MM.1S (cell line): ENCODE results near the gene ZFHX3.

Experiments used
- DNase-seq: peaks from one replicate; pipeline ENCODE4 v3.0.0-alpha.2; 2015
- H2AFZ ChIP-seq: fragments of 300-600 bp; sonication (generic); 2 replicates; pipeline ENCODE4 v1.6.0; 2016; ENCODE audit warnings: antibody characterized with exemption, low read length
- H3F3A ChIP-seq: fragments of 300-600 bp; sonication (generic); 2 replicates; pipeline ENCODE4 v1.6.1; 2016; ENCODE audit warnings: mild to moderate bottlenecking, antibody characterized with exemption, low read length, moderate library complexity, mixed read lengths; ENCODE audit not compliant: insufficient read depth
- H3K27ac ChIP-seq: fragments of 300-600 bp; sonication (generic); 2 replicates; pipeline ENCODE4 v1.5.1; 2016; ENCODE audit warnings: mild to moderate bottlenecking, low read length
- H3K27me3 ChIP-seq: fragments of 300-600 bp; sonication (generic); replicated peaks from 2 replicates; pipeline ENCODE4 v1.6.0; 2016; ENCODE audit warnings: low read length; ENCODE audit not compliant: insufficient read depth
- H3K36me3 ChIP-seq: fragments of 300-600 bp; sonication (generic); replicated peaks from 2 replicates; pipeline ENCODE4 v1.6.1; 2016; ENCODE audit warnings: mild to moderate bottlenecking, low read length, mixed read lengths; ENCODE audit not compliant: insufficient read depth
- H3K4me1 ChIP-seq: fragments of 300-600 bp; sonication (generic); 2 replicates; pipeline ENCODE4 v1.6.1; 2016; ENCODE audit warnings: low read length, mixed read lengths
- H3K4me2 ChIP-seq: fragments of 300-600 bp; sonication (generic); 2 replicates; pipeline ENCODE4 v1.6.0; 2016; ENCODE audit warnings: low read depth, low read length
- H3K4me3 ChIP-seq: fragments of 300-600 bp; sonication (generic); 2 replicates; pipeline ENCODE4 v1.5.1; 2016; ENCODE audit warnings: low read length, mixed read lengths
- H3K79me2 ChIP-seq: fragments of 300-600 bp; sonication (generic); 2 replicates; pipeline ENCODE4 v1.6.1; 2016; ENCODE audit warnings: mixed run types, low read length, mixed read lengths
- H3K9ac ChIP-seq: fragments of 300-600 bp; sonication (generic); 2 replicates; pipeline ENCODE4 v1.6.1; 2016; ENCODE audit warnings: low read length, mixed read lengths
- H3K9me2 ChIP-seq: fragments of 300-600 bp; sonication (generic); replicated peaks from 2 replicates; pipeline ENCODE4 v1.6.1; 2016; ENCODE audit warnings: mild to moderate bottlenecking, low read length, mixed read lengths; ENCODE audit not compliant: insufficient read depth
- H3K9me3 ChIP-seq: fragments of 300-600 bp; sonication (generic); replicated peaks from 2 replicates; pipeline ENCODE4 v1.6.1; 2016; ENCODE audit warnings: mild to moderate bottlenecking, low read length, mixed read lengths; ENCODE audit not compliant: insufficient read depth
- H4K20me1 ChIP-seq: fragments of 300-600 bp; sonication (generic); 2 replicates; pipeline ENCODE4 v1.6.1; 2016; ENCODE audit warnings: mild to moderate bottlenecking, low read length, moderate library complexity, mixed read lengths; ENCODE audit not compliant: insufficient read depth
- CTCF ChIP-seq: fragments of 300-600 bp; sonication (generic); IDR thresholded peaks from 2 replicates; pipeline ENCODE4 v1.5.1; 2016; ENCODE audit warnings: antibody characterized with exemption, low read length, mixed read lengths
- EZH2 ChIP-seq: fragments of 300-600 bp; sonication (generic); optimal IDR thresholded peaks from 2 replicates; pipeline ENCODE3; 2017; ENCODE audit warnings: low read depth, mild to moderate bottlenecking, antibody characterized with exemption, low read length, mixed read lengths
- EZH2phosphoT487 ChIP-seq: fragments of 300-600 bp; sonication (generic); IDR thresholded peaks from 2 replicates; pipeline ENCODE4 v1.6.1; 2018; ENCODE audit warnings: antibody characterized with exemption, low read length

Gene ZFHX3

GRCh38 chr16:73066927-73067670 lies 19.2 kb upstream of the ZFHX3 start:
- Histone ChIP-seq H3K4me2 (no peak overlapping the region), H3K27ac (no peak overlapping the region), H3K4me1 (no peaks in the 10 kb centered on the region), H3K9me3 (no peaks in the 10 kb centered on the region), H3K79me2 (no peaks in the 10 kb centered on the region), H4K20me1 (no peaks in the 10 kb centered on the region), H3F3A (no peaks in the 10 kb centered on the region), H3K4me3 (no peak overlapping the region), H3K9me2 (no peaks in the 10 kb centered on the region), H3K27me3 (peaks cover 32% of the 10 kb centered on the region), H2AFZ (no peak overlapping the region), H3K36me3 (no peaks in the 10 kb centered on the region), H3K9ac (no peak overlapping the region)
- no peak for DNase-seq
- TF ChIP-seq EZH2phosphoT487 = no peak
- no peak for TF ChIP-seq EZH2
- no peak for TF ChIP-seq CTCF

GRCh38 chr16:73066331-73066926 lies 18.5 kb upstream of the ZFHX3 start:
- TF ChIP-seq CTCF = no peak
- no peak for TF ChIP-seq EZH2
- no peak for TF ChIP-seq EZH2phosphoT487
- Histone ChIP-seq H3K4me3 (no peak overlapping the region), H4K20me1 (no peaks in the 10 kb centered on the region), H3K79me2 (no peaks in the 10 kb centered on the region), H3K9me2 (no peaks in the 10 kb centered on the region), H2AFZ (no peak overlapping the region), H3K9me3 (no peaks in the 10 kb centered on the region), H3K36me3 (no peaks in the 10 kb centered on the region), H3K9ac (no peak overlapping the region), H3K27me3 (peaks cover 37% of the 10 kb centered on the region), H3K4me2 (no peak overlapping the region), H3K4me1 (no peaks in the 10 kb centered on the region), H3F3A (no peaks in the 10 kb centered on the region), H3K27ac (no peak overlapping the region)
- no peak for DNase-seq

GRCh38 chr16:73065632-73066330 lies 17.9 kb upstream of the ZFHX3 start:
- Histone ChIP-seq H3F3A (no peaks in the 10 kb centered on the region), H3K9me2 (no peaks in the 10 kb centered on the region), H3K4me1 (no peaks in the 10 kb centered on the region), H3K27ac (no peak overlapping the region), H3K36me3 (no peaks in the 10 kb centered on the region), H3K79me2 (no peaks in the 10 kb centered on the region), H3K27me3 (peaks cover 37% of the 10 kb centered on the region), H4K20me1 (no peaks in the 10 kb centered on the region), H3K4me3 (no peak overlapping the region), H3K9ac (no peak overlapping the region), H3K4me2 (no peak overlapping the region), H2AFZ (no peak overlapping the region), H3K9me3 (no peaks in the 10 kb centered on the region)
- TF ChIP-seq EZH2phosphoT487 (no peak), EZH2 (no peak), CTCF (no peak)
- DNase-seq = no peak
